ENCODE results near the gene MSH3.

Gene MSH3

DNA sequence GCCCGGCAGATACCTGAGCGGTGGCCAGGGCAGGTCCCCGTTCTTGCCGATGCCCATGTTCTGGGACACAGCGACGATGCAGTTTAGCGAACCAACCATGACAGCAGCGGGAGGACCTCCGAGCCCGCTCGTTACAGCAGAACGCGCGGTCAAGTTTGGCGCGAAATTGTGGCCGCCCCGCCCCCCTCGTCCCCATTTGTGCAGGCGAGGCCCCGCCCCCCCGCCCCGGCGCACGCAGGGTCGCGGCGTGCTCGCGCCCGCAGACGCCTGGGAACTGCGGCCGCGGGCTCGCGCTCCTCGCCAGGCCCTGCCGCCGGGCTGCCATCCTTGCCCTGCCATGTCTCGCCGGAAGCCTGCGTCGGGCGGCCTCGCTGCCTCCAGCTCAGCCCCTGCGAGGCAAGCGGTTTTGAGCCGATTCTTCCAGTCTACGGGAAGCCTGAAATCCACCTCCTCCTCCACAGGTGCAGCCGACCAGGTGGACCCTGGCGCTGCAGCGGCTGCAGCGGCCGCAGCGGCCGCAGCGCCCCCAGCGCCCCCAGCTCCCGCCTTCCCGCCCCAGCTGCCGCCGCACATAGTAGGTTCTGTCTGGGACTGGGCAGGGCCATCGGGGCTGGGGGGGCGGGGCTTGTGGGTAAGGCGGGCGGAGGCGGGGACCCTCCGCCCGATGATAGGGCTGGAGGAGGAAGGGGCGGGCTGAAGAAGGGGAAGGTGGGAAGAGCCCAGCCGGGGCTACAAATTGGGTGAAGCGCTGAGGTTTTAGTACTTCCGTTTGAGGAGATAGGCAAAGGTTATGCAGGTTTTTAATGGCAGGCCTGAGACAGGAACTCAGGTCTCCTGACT is at the start of gene MSH3, which contains the start of gene DHFR:
TSS of gene MSH3 (plus strand) at position 262 of the 840 bp plus-strand sequence. CDS start at position 338, 76 bp downstream.
TSS of gene DHFR (minus strand) at position 593 of the 840 bp plus-strand sequence. CDS start at position 99, 494 bp downstream.
- Histone ChIP-seq H3K27ac (ENCODE audit: low read depth, low read length) (peak within 1 kb of the TSS; percentile 81), H3K9me2 (replicated peaks; ENCODE audit: control insufficient read depth, low read length) (no peaks in the 10 kb centered on the region), H3K36me3 (ENCODE audit: control insufficient read depth, low read length) (peaks cover 37% of the 10 kb centered on the region), H3K4me1 (ENCODE audit: control insufficient read depth, low read length) (peaks cover 12% of the 10 kb centered on the region), H3K4me3 (ENCODE audit: low read length) (no peak within 1 kb of the TSS), H3F3A (ENCODE audit: control insufficient read depth, insufficient read depth) (no peaks in the 10 kb centered on the region), H3K27me3 (ENCODE audit: control insufficient read depth, low read length) (no peaks in the 10 kb centered on the region), H3K79me2 (ENCODE audit: control insufficient read depth, low read length) (peaks cover 25% of the 10 kb centered on the region), H3K9me3 (ENCODE audit: control insufficient read depth, insufficient read depth, low read length) (no peaks in the 10 kb centered on the region), H3K4me2 (ENCODE audit: low read length) (peak within 1 kb of the TSS; percentile 83), H4K20me1 (ENCODE audit: control insufficient read depth, insufficient read depth, low read depth, low read length) (peaks cover 5% of the 10 kb centered on the region; the same call in 1 of the 2 replicates)
- TF ChIP-seq, protein P1, sequence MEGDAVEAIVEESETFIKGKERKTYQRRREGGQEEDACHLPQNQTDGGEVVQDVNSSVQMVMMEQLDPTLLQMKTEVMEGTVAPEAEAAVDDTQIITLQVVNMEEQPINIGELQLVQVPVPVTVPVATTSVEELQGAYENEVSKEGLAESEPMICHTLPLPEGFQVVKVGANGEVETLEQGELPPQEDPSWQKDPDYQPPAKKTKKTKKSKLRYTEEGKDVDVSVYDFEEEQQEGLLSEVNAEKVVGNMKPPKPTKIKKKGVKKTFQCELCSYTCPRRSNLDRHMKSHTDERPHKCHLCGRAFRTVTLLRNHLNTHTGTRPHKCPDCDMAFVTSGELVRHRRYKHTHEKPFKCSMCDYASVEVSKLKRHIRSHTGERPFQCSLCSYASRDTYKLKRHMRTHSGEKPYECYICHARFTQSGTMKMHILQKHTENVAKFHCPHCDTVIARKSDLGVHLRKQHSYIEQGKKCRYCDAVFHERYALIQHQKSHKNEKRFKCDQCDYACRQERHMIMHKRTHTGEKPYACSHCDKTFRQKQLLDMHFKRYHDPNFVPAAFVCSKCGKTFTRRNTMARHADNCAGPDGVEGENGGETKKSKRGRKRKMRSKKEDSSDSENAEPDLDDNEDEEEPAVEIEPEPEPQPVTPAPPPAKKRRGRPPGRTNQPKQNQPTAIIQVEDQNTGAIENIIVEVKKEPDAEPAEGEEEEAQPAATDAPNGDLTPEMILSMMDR (IDR thresholded peaks at IDR 0.05; ENCODE audit: low read depth, low read length, poor library complexity, severe bottlenecking), result peak; percentile 13
- no peak for TF ChIP-seq EZH2phosphoT487 (IDR thresholded peaks at IDR 0.05; ENCODE audit: borderline replicate concordance, low read length)

DNA sequence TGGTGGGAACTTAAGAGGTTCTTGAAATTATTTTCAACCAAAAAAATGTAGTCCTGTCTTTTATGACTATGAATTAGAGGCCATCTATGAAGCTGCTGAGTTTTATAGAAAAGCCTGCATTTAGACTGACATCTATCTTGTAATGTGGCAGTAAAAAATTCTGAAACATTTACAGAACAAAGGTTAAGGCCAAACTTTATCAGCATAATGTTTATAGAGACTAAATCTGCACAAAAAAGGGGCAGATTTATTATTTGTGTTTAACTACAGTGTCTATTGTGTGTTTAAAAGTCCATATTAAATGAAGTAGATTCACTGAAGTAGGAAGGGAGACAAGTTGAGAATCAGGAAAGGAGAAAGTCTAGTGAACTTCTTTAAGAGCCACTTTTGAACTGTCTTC is 47.1 kb upstream of the MSH3 start:
- Histone ChIP-seq H3K4me1 (ENCODE audit: control insufficient read depth, low read length) (0 out of 2 replicates have a peak, but pooled peaks cover 5% of the 10 kb centered on the region), H3K79me2 (ENCODE audit: control insufficient read depth, low read length) (no peaks in the 10 kb centered on the region), H3K9me2 (replicated peaks; ENCODE audit: control insufficient read depth, low read length) (no peaks in the 10 kb centered on the region), H4K20me1 (ENCODE audit: control insufficient read depth, insufficient read depth, low read depth, low read length) (no peaks in the 10 kb centered on the region), H3K9me3 (ENCODE audit: control insufficient read depth, insufficient read depth, low read length) (no peaks in the 10 kb centered on the region), H3K4me3 (ENCODE audit: low read length) (no peak overlapping the region), H3K4me2 (ENCODE audit: low read length) (no peak overlapping the region), H3K27me3 (ENCODE audit: control insufficient read depth, low read length) (no peaks in the 10 kb centered on the region), H3K36me3 (ENCODE audit: control insufficient read depth, low read length) (no peaks in the 10 kb centered on the region), H3F3A (ENCODE audit: control insufficient read depth, insufficient read depth) (no peaks in the 10 kb centered on the region), H3K27ac (ENCODE audit: low read depth, low read length) (no peak overlapping the region)
- TF ChIP-seq, protein P1 (IDR thresholded peaks at IDR 0.05; ENCODE audit: low read depth, low read length, poor library complexity, severe bottlenecking), result no peak
- TF ChIP-seq EZH2phosphoT487 (IDR thresholded peaks at IDR 0.05; ENCODE audit: borderline replicate concordance, low read length), result no peak

DNA sequence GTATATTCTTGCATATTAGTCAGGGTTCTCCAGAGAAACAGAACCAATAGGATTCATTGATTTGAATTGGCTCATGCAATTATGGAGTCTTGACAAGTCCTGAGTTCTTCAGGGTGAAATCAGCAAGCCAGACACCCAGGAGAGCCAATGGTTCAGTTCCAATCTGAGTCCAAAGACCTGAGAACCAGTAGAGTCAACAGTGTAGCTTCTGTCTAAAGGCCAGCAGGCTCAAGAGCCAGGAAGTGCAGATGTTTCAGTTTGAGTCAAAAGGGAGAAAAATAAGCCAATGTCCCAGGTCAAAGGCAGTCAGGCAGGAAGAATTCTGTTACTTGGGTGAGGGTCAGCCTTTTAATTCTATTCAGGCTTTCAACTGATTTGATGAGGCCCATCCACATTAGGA is 46.6 kb upstream of the MSH3 start:
- TF ChIP-seq, protein P1 (IDR thresholded peaks at IDR 0.05; ENCODE audit: low read depth, low read length, poor library complexity, severe bottlenecking), result no peak
- no peak for TF ChIP-seq EZH2phosphoT487 (IDR thresholded peaks at IDR 0.05; ENCODE audit: borderline replicate concordance, low read length)
- no peaks in the 10 kb centered on the region for H3K36me3 ChIP-seq (ENCODE audit: control insufficient read depth, low read length)
- no peaks in the 10 kb centered on the region for H3K79me2 ChIP-seq (ENCODE audit: control insufficient read depth, low read length)
- no peak overlapping the region for H3K4me3 ChIP-seq (ENCODE audit: low read length)
- H3K27ac ChIP-seq (ENCODE audit: low read depth, low read length), result no peak overlapping the region
- H3K9me2 ChIP-seq (replicated peaks; ENCODE audit: control insufficient read depth, low read length), result no peaks in the 10 kb centered on the region
- H3K4me1 ChIP-seq (ENCODE audit: control insufficient read depth, low read length), result 0 out of 2 replicates have a peak, but pooled peaks cover 5% of the 10 kb centered on the region
- H3F3A ChIP-seq (ENCODE audit: control insufficient read depth, insufficient read depth), result no peaks in the 10 kb centered on the region
- H3K27me3 ChIP-seq (ENCODE audit: control insufficient read depth, low read length), result no peaks in the 10 kb centered on the region
- no peak overlapping the region for H3K4me2 ChIP-seq (ENCODE audit: low read length)
- no peaks in the 10 kb centered on the region for H4K20me1 ChIP-seq (ENCODE audit: control insufficient read depth, insufficient read depth, low read depth, low read length)
- no peaks in the 10 kb centered on the region for H3K9me3 ChIP-seq (ENCODE audit: control insufficient read depth, insufficient read depth, low read length)
